HEK293 (cell line): ENCODE results near the gene BLOC1S2.
"Not testable (repeated sequence)": the region's sequence is repeated elsewhere in the genome, so short reads cannot be mapped to it uniquely, and the experiment has no call there.

Experiments used
- CTCF ChIA-PET: fragments of 350-600 bp; formaldehyde crosslinking; extraction: SDS; loops from one replicate; lab custom pipeline; 2021; ENCODE audit warnings: antibody characterized with exemption; lab: Yijun Ruan, JAX
- POLR2A ChIA-PET: fragments of 300-600 bp; formaldehyde crosslinking; extraction: SDS; loops from one replicate; lab custom pipeline; 2020; ENCODE audit warnings: antibody characterized with exemption, inconsistent platforms; lab: Yijun Ruan, JAX
- H3K27ac ChIP-seq: fragments of 200-500 bp; sonication (Bioruptor generic); 2 replicates; pipeline ENCODE4 v1.5.1; 2014; ENCODE audit warnings: low read depth, low read length, control low read depth, inconsistent platforms; ENCODE audit errors: extremely low read depth
- H3K36me3 ChIP-seq, 2 experiments: fragments of 200-500 bp in 1 of 2; sonication (Bioruptor generic) in 1 of 2; 1 replicate in 1 of 2; 2 replicates in 1 of 2; pipeline ENCODE4 v1.5.1; 2014 to 2017; ENCODE audit warnings: inconsistent platforms in 2 of 2, low read length in 2 of 2; ENCODE audit not compliant: control insufficient read depth in 2 of 2, insufficient read depth in 1 of 2
- H3K4me1 ChIP-seq: fragments of 200-500 bp; sonication (Bioruptor generic); 2 replicates; pipeline ENCODE4 v1.5.1; 2014; ENCODE audit warnings: mild to moderate bottlenecking, low read length, inconsistent platforms; ENCODE audit not compliant: control insufficient read depth, insufficient read depth
- H3K4me3 ChIP-seq: 2 replicates; pipeline ENCODE4 v1.5.1; 2011; ENCODE audit warnings: low read depth, mild to moderate bottlenecking, control low read depth, low read length, moderate library complexity
- H3K9me3 ChIP-seq: fragments of 200-500 bp; sonication (Bioruptor generic); 2 replicates; pipeline ENCODE4 v1.5.1; 2014; ENCODE audit warnings: low read depth, low read length, inconsistent platforms; ENCODE audit not compliant: control insufficient read depth, insufficient read depth
- GLIS1 ChIP-seq: fragments of 450-650 bp; formaldehyde crosslinking; IDR thresholded peaks from 2 replicates; pipeline ENCODE4 v1.5.1; 2016; ENCODE audit warnings: missing biosample characterization, missing genetic modification characterization
- HOXC10 ChIP-seq: sonication (generic); formaldehyde crosslinking; IDR thresholded peaks from 2 replicates; pipeline ENCODE4 v1.8.1; 2023; ENCODE audit warnings: mild to moderate bottlenecking, missing genetic modification reagents
- KLF1 ChIP-seq: fragments of 450-650 bp; formaldehyde crosslinking; IDR thresholded peaks from 2 replicates; pipeline ENCODE4 v1.5.1; 2016; ENCODE audit warnings: missing biosample characterization, missing genetic modification characterization
- SCRT1 ChIP-seq: fragments of 450-650 bp; formaldehyde crosslinking; IDR thresholded peaks from 2 replicates; pipeline ENCODE4 v1.5.1; 2016; ENCODE audit warnings: missing biosample characterization, missing genetic modification characterization, borderline replicate concordance
- ZBTB10 ChIP-seq: fragments of 450-650 bp; formaldehyde crosslinking; IDR thresholded peaks from 2 replicates; pipeline ENCODE4 v1.5.1; 2016; ENCODE audit warnings: missing biosample characterization, missing genetic modification characterization
- ZBTB21 ChIP-seq: fragments of 450-650 bp; formaldehyde crosslinking; IDR thresholded peaks from 2 replicates; pipeline ENCODE4 v1.5.1; 2017; ENCODE audit warnings: missing biosample characterization, missing genetic modification characterization
- ZBTB49 ChIP-seq: fragments of 450-650 bp; formaldehyde crosslinking; IDR thresholded peaks from 2 replicates; pipeline ENCODE4 v1.5.1; 2016; ENCODE audit warnings: missing biosample characterization, missing genetic modification characterization, low read depth
- ZBTB8A ChIP-seq: fragments of 450-650 bp; formaldehyde crosslinking; IDR thresholded peaks from 2 replicates; pipeline ENCODE4 v1.5.1; 2016; ENCODE audit warnings: missing biosample characterization, missing genetic modification characterization
- ZFP37 ChIP-seq: fragments of 450-650 bp; formaldehyde crosslinking; IDR thresholded peaks from 2 replicates; pipeline ENCODE4 v1.5.1; 2016; ENCODE audit warnings: missing biosample characterization, missing genetic modification characterization
- ZNF202 ChIP-seq: fragments of 450-650 bp; formaldehyde crosslinking; IDR thresholded peaks from 2 replicates; pipeline ENCODE4 v1.5.1; 2016; ENCODE audit warnings: missing biosample characterization, missing genetic modification characterization, borderline replicate concordance
- ZNF341 ChIP-seq: fragments of 450-650 bp; formaldehyde crosslinking; IDR thresholded peaks from 2 replicates; pipeline ENCODE4; 2016; ENCODE audit warnings: low read depth, missing biosample characterization, missing genetic modification characterization
- ZNF426 ChIP-seq: fragments of 450-650 bp; formaldehyde crosslinking; IDR thresholded peaks from 2 replicates; pipeline ENCODE4 v1.5.1; 2017; ENCODE audit warnings: missing biosample characterization, missing genetic modification characterization, mild to moderate bottlenecking, inconsistent platforms, moderate library complexity
- ZNF449 ChIP-seq: fragments of 450-650 bp; formaldehyde crosslinking; IDR thresholded peaks from 2 replicates; pipeline ENCODE4 v1.5.1; 2017; ENCODE audit warnings: missing biosample characterization, mild to moderate bottlenecking, missing genetic modification characterization, moderate library complexity
- ZNF521 ChIP-seq: fragments of 450-650 bp; formaldehyde crosslinking; IDR thresholded peaks from 2 replicates; pipeline ENCODE4 v1.5.1; 2017; ENCODE audit warnings: missing biosample characterization, mild to moderate bottlenecking, missing genetic modification characterization
- ZNF624 ChIP-seq: fragments of 450-650 bp; formaldehyde crosslinking; IDR thresholded peaks from 2 replicates; pipeline ENCODE4 v1.5.1; 2017; ENCODE audit warnings: missing biosample characterization, missing genetic modification characterization
- ZNF664 ChIP-seq: fragments of 450-650 bp; formaldehyde crosslinking; IDR thresholded peaks from 2 replicates; pipeline ENCODE4 v1.5.1; 2016; ENCODE audit warnings: missing biosample characterization, missing genetic modification characterization
- ZNF792 ChIP-seq: fragments of 450-650 bp; formaldehyde crosslinking; IDR thresholded peaks from 2 replicates; pipeline ENCODE4 v1.5.1; 2016; ENCODE audit warnings: missing biosample characterization, missing genetic modification characterization
- ZSCAN16 ChIP-seq: fragments of 450-650 bp; formaldehyde crosslinking; IDR thresholded peaks from 2 replicates; pipeline ENCODE4 v1.5.1; 2016; ENCODE audit warnings: missing biosample characterization, missing genetic modification characterization
- TF ChIP-seq, protein P1 (sequence below): fragments of 450-650 bp; formaldehyde crosslinking; IDR thresholded peaks from 2 replicates; pipeline ENCODE4 v1.5.1; 2017; ENCODE audit warnings: missing biosample characterization, missing genetic modification characterization

The BLOC1S2 gene

GRCh38 chr10:100288196-100288595 is 1.7 kb upstream of the BLOC1S2 start:
- Histone ChIP-seq H3K4me1 (no peaks in the 10 kb centered on the region; the same call in 1 of the 2 replicates), H3K36me3 (peaks cover 10 to 12% of the 10 kb centered on the region in 2 experiments), H3K4me3 (no peak overlapping the region), H3K27ac (no peak overlapping the region), H3K9me3 (no peaks in the 10 kb centered on the region)
- CTCF ChIA-PET = interaction anchor here (0.6 kb wide), 1 partner anchor 191 kb away, joined by 3 read pairs; no protein-coding TSS in a partner anchor
- POLR2A ChIA-PET = no interaction called here
- TF ChIP-seq ZFP37 (tag by site-specific recombination) (no peak), ZNF624 (tag by site-specific recombination) (no peak)
- TF ChIP-seq, protein P1, sequence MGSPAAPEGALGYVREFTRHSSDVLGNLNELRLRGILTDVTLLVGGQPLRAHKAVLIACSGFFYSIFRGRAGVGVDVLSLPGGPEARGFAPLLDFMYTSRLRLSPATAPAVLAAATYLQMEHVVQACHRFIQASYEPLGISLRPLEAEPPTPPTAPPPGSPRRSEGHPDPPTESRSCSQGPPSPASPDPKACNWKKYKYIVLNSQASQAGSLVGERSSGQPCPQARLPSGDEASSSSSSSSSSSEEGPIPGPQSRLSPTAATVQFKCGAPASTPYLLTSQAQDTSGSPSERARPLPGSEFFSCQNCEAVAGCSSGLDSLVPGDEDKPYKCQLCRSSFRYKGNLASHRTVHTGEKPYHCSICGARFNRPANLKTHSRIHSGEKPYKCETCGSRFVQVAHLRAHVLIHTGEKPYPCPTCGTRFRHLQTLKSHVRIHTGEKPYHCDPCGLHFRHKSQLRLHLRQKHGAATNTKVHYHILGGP (tag by site-specific recombination) = no peak
- TF ChIP-seq, all 188 proteins: peak for 0

DNA sequence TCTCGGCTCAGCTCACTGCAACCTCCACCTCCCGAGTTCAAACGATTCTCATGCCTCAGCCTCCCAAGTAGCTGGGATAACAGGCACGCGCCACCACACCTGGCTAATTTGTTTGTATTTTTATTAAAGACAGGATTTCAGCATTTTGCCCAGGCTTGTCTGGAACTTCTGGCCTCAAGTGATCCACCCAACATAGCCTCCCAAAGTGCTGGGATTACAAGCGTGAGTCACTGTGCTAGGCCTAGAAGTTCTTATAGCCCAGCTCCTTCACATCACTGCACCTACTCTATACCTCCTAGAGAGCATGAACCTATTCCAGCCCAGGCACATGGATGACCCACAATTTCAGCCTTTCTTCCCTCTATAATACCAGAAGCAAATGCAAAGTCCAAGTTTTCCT is 1.3 kb upstream of the BLOC1S2 start:
- no peaks in the 10 kb centered on the region for H3K9me3 ChIP-seq
- no peak overlapping the region for H3K4me3 ChIP-seq
- no peaks in the 10 kb centered on the region; the same call in 1 of the 2 replicates for H3K4me1 ChIP-seq
- ChIA-PET CTCF (no interaction called here), POLR2A (no interaction called here)
- no peak overlapping the region for H3K27ac ChIP-seq
- no peak for TF ChIP-seq ZBTB21 (tag by site-specific recombination)
- TF ChIP-seq SCRT1 (tag by site-specific recombination) = no peak
- TF ChIP-seq, protein P1 (tag by site-specific recombination) = no peak
- no peak for TF ChIP-seq KLF1
- no peak for TF ChIP-seq ZBTB49 (tag by site-specific recombination)
- TF ChIP-seq ZNF664 (tag by site-specific recombination) = no peak
- TF ChIP-seq ZNF521 (tag by site-specific recombination) = no peak
- peaks cover 12 to 16% of the 10 kb centered on the region in 2 experiments for H3K36me3 ChIP-seq

DNA sequence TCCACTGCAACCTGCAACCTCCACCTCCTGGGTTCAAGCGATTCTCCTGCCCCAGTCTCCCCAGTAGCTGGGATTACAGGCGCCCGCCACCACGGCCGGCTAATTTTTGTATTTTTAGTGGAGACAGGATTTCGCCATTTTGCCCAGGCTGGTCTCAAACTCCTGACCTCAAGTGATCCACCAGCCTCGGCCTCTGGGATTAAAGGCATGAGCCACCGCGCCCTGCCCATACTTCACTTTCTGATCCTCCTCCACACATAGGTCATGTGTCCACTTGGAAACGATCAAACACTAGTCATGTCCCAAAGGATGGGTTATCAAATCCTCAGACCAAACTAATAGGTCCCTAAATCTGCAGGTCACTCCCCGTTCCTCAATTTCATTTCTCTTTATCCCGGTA is 1.2 kb downstream of the BLOC1S2 start:
- CTCF ChIA-PET, H3K4me1 ChIP-seq, H3K9me3 ChIP-seq: not testable (repeated sequence)
- Histone ChIP-seq H3K27ac (peak overlapping the region; percentile 88), H3K36me3 (peaks cover 30 to 37% of the 10 kb centered on the region in 2 experiments), H3K4me3 (peak overlapping the region; percentile 74)
- POLR2A ChIA-PET = interaction anchor here (0.7 to 1.6 kb wide), 2 partner anchors 13 to 25 kb away, joined by 3 to 4 read pairs; no protein-coding TSS in a partner anchor

- POLR2A ChIA-PET = no interaction called here
- Histone ChIP-seq H3K4me1 (no peaks in the 10 kb centered on the region; the same call in 1 of the 2 replicates), H3K36me3 (peaks cover 46 to 55% of the 10 kb centered on the region in 2 experiments)
- no peak for TF ChIP-seq ZSCAN16
- no peak for TF ChIP-seq ZBTB10 (tag by site-specific recombination)
- TF ChIP-seq ZNF426 = no peak
- no peak for TF ChIP-seq ZNF202 (tag by site-specific recombination)
- no peak for TF ChIP-seq ZBTB8A (tag by site-specific recombination)
- no peak for TF ChIP-seq HOXC10 (CRISPR knock-in tag)
- no peak for TF ChIP-seq ZNF792 (tag by site-specific recombination)
- TF ChIP-seq ZNF449 (tag by site-specific recombination) = no peak
- no peak for TF ChIP-seq GLIS1 (tag by site-specific recombination)
- no peak for TF ChIP-seq ZNF341 (tag by site-specific recombination)
Observed at GRCh38 chr10:100282907-100283306, 3.6 kb downstream of the BLOC1S2 start.

More at GRCh38 chr10:100282907-100283306, 3.6 kb downstream of the BLOC1S2 start:
- no peak overlapping the region for H3K27ac ChIP-seq
- CTCF ChIA-PET = interaction anchor here (0.8 kb wide), 1 partner anchor 109 kb away, joined by 3 read pairs; no protein-coding TSS in a partner anchor
- H3K4me3 ChIP-seq = no peak overlapping the region
- H3K9me3 ChIP-seq = no peaks in the 10 kb centered on the region
